Measurements from ENCODE around the gene ROBO3. TPM values are rescaled to one million over a fixed set of nuclear protein-coding genes. Genes with fewer than 3 reads are reported as not detected.

The ROBO3 gene
- total RNA-seq, 2 experiments from 2014 or later, result 26.2 to 27.2 TPM

- peaks cover 81 to 96% of the 10 kb centered on the region in 2 experiments for H3K27me3 ChIP-seq (ENCODE audit: control insufficient read depth in 1 of 2, insufficient read depth in 2 of 2, low read length in 2 of 2)
- ChIA-PET POLR2A (no interaction called here), CTCF (no interaction called here)
- intact Hi-C loops (cut with DNase I, micrococcal nuclease), result no loop called here
- Mint-ChIP-seq H3K9me3 (no peaks in the 10 kb centered on the region), H3K4me1 (ENCODE audit: low read depth) (peaks cover 58% of the 10 kb centered on the region), H3K27me3 (peaks cover 94% of the 10 kb centered on the region), H3K36me3 (ENCODE audit: low read depth) (no peaks in the 10 kb centered on the region), H3K4me3 (no peak overlapping the region), H3K27ac (no peak overlapping the region)
- TF ChIP-seq, protein P1, sequence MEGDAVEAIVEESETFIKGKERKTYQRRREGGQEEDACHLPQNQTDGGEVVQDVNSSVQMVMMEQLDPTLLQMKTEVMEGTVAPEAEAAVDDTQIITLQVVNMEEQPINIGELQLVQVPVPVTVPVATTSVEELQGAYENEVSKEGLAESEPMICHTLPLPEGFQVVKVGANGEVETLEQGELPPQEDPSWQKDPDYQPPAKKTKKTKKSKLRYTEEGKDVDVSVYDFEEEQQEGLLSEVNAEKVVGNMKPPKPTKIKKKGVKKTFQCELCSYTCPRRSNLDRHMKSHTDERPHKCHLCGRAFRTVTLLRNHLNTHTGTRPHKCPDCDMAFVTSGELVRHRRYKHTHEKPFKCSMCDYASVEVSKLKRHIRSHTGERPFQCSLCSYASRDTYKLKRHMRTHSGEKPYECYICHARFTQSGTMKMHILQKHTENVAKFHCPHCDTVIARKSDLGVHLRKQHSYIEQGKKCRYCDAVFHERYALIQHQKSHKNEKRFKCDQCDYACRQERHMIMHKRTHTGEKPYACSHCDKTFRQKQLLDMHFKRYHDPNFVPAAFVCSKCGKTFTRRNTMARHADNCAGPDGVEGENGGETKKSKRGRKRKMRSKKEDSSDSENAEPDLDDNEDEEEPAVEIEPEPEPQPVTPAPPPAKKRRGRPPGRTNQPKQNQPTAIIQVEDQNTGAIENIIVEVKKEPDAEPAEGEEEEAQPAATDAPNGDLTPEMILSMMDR (IDR thresholded peaks at IDR 0.05), result no peak
- H3K36me3 ChIP-seq (ENCODE audit: insufficient read depth, low read length), result no peaks in the 10 kb centered on the region
- no peak for ATAC-seq (ENCODE audit: poor library complexity)
- peaks cover 0 to 24% of the 10 kb centered on the region in 2 experiments for H3K9me3 ChIP-seq (ENCODE audit: control insufficient read depth in 1 of 2, insufficient read depth in 1 of 2, low read length in 2 of 2)
- DNase-seq, result no peak
- no peak overlapping the region for H3K4me3 ChIP-seq (ENCODE audit: low read length)
- no peak overlapping the region for H3K27ac ChIP-seq (ENCODE audit: low read depth in 1 of 2, low read length in 2 of 2)
- peaks cover 53% of the 10 kb centered on the region for H3K4me1 ChIP-seq (ENCODE audit: insufficient read depth, low read length)
These were observed 396 bp upstream of the ROBO3 start for GRCh38 chr11:124864892-124865180.

GRCh38 chr11:124865902-124866851 lies 945 bp downstream of the ROBO3 start:
- Mint-ChIP-seq H3K9me3 (no peaks in the 10 kb centered on the region), H3K36me3 (ENCODE audit: low read depth) (no peaks in the 10 kb centered on the region), H3K4me3 (no peak overlapping the region), H3K4me1 (ENCODE audit: low read depth) (peaks cover 58% of the 10 kb centered on the region), H3K27ac (no peak overlapping the region), H3K27me3 (peaks cover 95% of the 10 kb centered on the region)
- no peak overlapping the region for H3K27ac ChIP-seq (ENCODE audit: low read depth in 1 of 2, low read length in 2 of 2)
- peak overlapping the region; percentile 34 for H3K4me3 ChIP-seq (ENCODE audit: low read length)
- peaks cover 0 to 24% of the 10 kb centered on the region in 2 experiments for H3K9me3 ChIP-seq (ENCODE audit: control insufficient read depth in 1 of 2, insufficient read depth in 1 of 2, low read length in 2 of 2)
- peaks cover 53% of the 10 kb centered on the region for H3K4me1 ChIP-seq (ENCODE audit: insufficient read depth, low read length)
- TF ChIP-seq, protein P1 (IDR thresholded peaks at IDR 0.05), result peak; percentile 73
- intact Hi-C loops (cut with DNase I, micrococcal nuclease), result loop anchor here in 1 of 2 experiments (2.0 kb wide), 1 partner anchor 23 kb away; no protein-coding TSS in a partner anchor
- ATAC-seq (ENCODE audit: poor library complexity) (peak; percentile 72), DNase-seq (peak in 12 of 14 experiments; percentile 21 to 77 (median 40))
- H3K27me3 ChIP-seq (ENCODE audit: control insufficient read depth in 1 of 2, insufficient read depth in 2 of 2, low read length in 2 of 2), result peaks cover 94 to 99% of the 10 kb centered on the region in 2 experiments
- ChIA-PET CTCF (interaction anchor here (0.7 to 2.8 kb wide), 10 partner anchors 8 to 197 kb away, joined by 3 to 27 read pairs (median 4); partner anchors contain the start of gene MSANTD2), POLR2A (interaction anchor here (1.0 to 1.1 kb wide), 3 partner anchors 10 to 120 kb away, joined by 3 to 5 read pairs (median 3); no protein-coding TSS in a partner anchor)
- H3K36me3 ChIP-seq (ENCODE audit: insufficient read depth, low read length), result no peaks in the 10 kb centered on the region

DNA sequence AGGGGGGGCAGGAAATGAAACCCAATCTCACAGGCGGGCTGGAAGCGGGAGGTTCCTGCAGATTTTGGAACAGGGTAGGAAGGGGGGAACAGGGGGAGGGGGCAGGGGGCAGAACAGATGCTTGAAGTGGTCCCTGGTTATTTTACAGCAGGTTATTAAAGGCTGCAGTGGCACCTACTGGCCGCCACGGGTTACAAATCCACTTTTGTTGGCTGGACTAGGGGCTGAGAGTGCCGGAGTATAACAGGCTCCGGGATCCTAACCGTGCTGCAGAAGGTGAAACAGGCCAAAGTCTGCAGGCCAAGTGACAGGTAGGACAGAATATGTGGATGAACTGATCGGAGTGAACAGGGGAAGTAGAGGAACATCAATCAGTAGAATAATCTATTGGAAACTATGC lies 2.5 kb downstream of the ROBO3 start:
- Histone ChIP-seq H3K4me1 (ENCODE audit: insufficient read depth, low read length) (peaks cover 53% of the 10 kb centered on the region), H3K4me3 (ENCODE audit: low read length) (no peak overlapping the region), H3K27me3 (ENCODE audit: control insufficient read depth in 1 of 2, insufficient read depth in 2 of 2, low read length in 2 of 2) (peaks cover 85 to 97% of the 10 kb centered on the region in 2 experiments), H3K9me3 (ENCODE audit: control insufficient read depth in 1 of 2, insufficient read depth in 1 of 2, low read length in 2 of 2) (peaks cover 0 to 24% of the 10 kb centered on the region in 2 experiments), H3K27ac (ENCODE audit: low read depth in 1 of 2, low read length in 2 of 2) (no peak overlapping the region), H3K36me3 (ENCODE audit: insufficient read depth, low read length) (no peaks in the 10 kb centered on the region)
- intact Hi-C loops (cut with DNase I, micrococcal nuclease), result loop anchor here in 1 of 2 experiments (2.0 kb wide), 1 partner anchor 25 kb away; no protein-coding TSS in a partner anchor
- H3K36me3 Mint-ChIP-seq (ENCODE audit: low read depth), result no peaks in the 10 kb centered on the region
- no peaks in the 10 kb centered on the region for H3K9me3 Mint-ChIP-seq
- peak overlapping the region; percentile 22 for H3K4me3 Mint-ChIP-seq
- ChIA-PET POLR2A (no interaction called here), CTCF (interaction anchor here (0.6 to 2.8 kb wide), 3 partner anchors 9 to 197 kb away, joined by 3 to 27 read pairs (median 7); no protein-coding TSS in a partner anchor)
- ATAC-seq (ENCODE audit: poor library complexity), result peak; percentile 28
- DNase-seq, result peak in 2 of 14 experiments; percentile 16 to 35
- peaks cover 96% of the 10 kb centered on the region for H3K27me3 Mint-ChIP-seq
- no peak overlapping the region for H3K27ac Mint-ChIP-seq
- H3K4me1 Mint-ChIP-seq (ENCODE audit: low read depth), result peaks cover 56% of the 10 kb centered on the region
- TF ChIP-seq, protein P1 (IDR thresholded peaks at IDR 0.05), result no peak

All from CD4-positive, alpha-beta T cell (primary cell).